Mucosa of rectum (tissue), 2 donors: ENCODE data around the gene GSTO2.

Source experiments
- H3K27ac ChIP-seq, 2 donors: one replicate each; pipeline ENCODE4 v1.7.0; 2013; ENCODE audit warnings: inconsistent platforms in 2 of 2, low read depth in 2 of 2, low read length in 2 of 2
- H3K27me3 ChIP-seq, 2 donors: one replicate each; pipeline ENCODE4 v1.7.0; 2013; ENCODE audit warnings: low read length in 2 of 2; ENCODE audit not compliant: control insufficient read depth in 2 of 2, insufficient read depth in 2 of 2
- H3K36me3 ChIP-seq, 2 donors: one replicate each; pipeline ENCODE4 v1.7.0; 2013; ENCODE audit warnings: low read length in 2 of 2; ENCODE audit not compliant: control insufficient read depth in 2 of 2, insufficient read depth in 2 of 2
- H3K4me1 ChIP-seq, 2 donors: one replicate each; pipeline ENCODE4 v1.7.0; 2013; ENCODE audit warnings: low read length in 2 of 2, mild to moderate bottlenecking in 1 of 2; ENCODE audit not compliant: control insufficient read depth in 2 of 2, insufficient read depth in 2 of 2
- H3K4me3 ChIP-seq, 2 donors: one replicate each; pipeline ENCODE4 v1.7.0; 2013; ENCODE audit warnings: low read length in 2 of 2
- H3K9ac ChIP-seq, 2 donors: one replicate each; pipeline ENCODE4 v1.7.0; 2013; ENCODE audit warnings: low read length in 2 of 2, low read depth in 1 of 2, mild to moderate bottlenecking in 1 of 2
- H3K9me3 ChIP-seq, 2 donors: one replicate each; pipeline ENCODE4 v1.7.0; 2013; ENCODE audit warnings: low read length in 2 of 2; ENCODE audit not compliant: control insufficient read depth in 2 of 2
- donor health status: healthy.
- donor health status: Normal muscosa, but diverticular disease.

The GSTO2 gene

GRCh38 chr10:104330168-104331110, 61.5 kb downstream of the GSTO2 start:
- H3K4me3 ChIP-seq, result no peak overlapping the region
- H3K27me3 ChIP-seq, result no peaks in the 10 kb centered on the region
- no peaks in the 10 kb centered on the region for H3K9me3 ChIP-seq
- H3K27ac ChIP-seq, result peak overlapping the region; percentile 59 to 62
- H3K36me3 ChIP-seq, result no peaks in the 10 kb centered on the region
- H3K9ac ChIP-seq, result peak overlapping the region in 1 of 2 donors; percentile 28
- peaks cover 47 to 62% of the 10 kb centered on the region in 2 donors for H3K4me1 ChIP-seq

DNA sequence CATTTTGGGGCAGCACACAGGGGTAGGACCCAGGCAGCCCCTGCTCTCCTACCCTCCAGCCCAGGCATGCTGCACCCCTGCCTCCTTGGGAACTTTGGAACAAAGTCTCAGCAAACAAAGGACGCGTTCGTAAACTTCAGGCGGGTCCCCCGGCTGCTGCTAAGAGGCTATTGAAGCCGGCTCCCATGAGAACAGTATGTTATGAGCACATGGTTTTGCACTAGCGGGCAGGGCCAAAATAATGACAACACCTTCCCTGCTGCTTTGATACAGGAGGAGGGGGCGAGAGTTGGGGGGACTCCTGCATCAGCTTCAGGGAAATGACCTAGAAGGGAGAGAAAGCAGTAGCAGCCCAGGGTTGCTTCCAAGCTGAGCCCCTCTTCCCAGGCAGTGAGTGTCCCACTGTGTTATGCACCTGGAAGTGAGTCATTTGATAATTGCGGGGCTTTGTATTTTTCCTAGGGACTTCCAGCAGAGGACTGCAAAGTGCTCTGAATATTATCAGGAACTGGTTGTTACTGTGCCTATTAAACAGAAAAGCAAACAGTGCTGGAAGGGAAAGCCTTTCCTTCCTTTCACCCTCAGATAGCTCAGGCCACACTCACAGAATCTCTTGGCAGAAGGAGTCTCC, 62.3 kb downstream of the GSTO2 start:
- peak overlapping the region; percentile 59 to 62 for H3K27ac ChIP-seq
- peaks cover 44 to 58% of the 10 kb centered on the region in 2 donors for H3K4me1 ChIP-seq
- no peaks in the 10 kb centered on the region for H3K9me3 ChIP-seq
- peak overlapping the region in 1 of 2 donors; percentile 44 for H3K9ac ChIP-seq
- H3K36me3 ChIP-seq, result no peaks in the 10 kb centered on the region
- H3K4me3 ChIP-seq, result peak overlapping the region; percentile 2 to 20
- H3K27me3 ChIP-seq, result no peaks in the 10 kb centered on the region

GRCh38 chr10:104332243-104333031, 63.5 kb downstream of the GSTO2 start:
- Histone ChIP-seq H3K36me3 (no peaks in the 10 kb centered on the region), H3K4me1 (peaks cover 46 to 64% of the 10 kb centered on the region in 2 donors), H3K27me3 (no peaks in the 10 kb centered on the region), H3K9me3 (no peaks in the 10 kb centered on the region), H3K27ac (peak overlapping the region in 1 of 2 donors; percentile 3), H3K4me3 (no peak overlapping the region), H3K9ac (peak overlapping the region in 1 of 2 donors; percentile 44)

DNA sequence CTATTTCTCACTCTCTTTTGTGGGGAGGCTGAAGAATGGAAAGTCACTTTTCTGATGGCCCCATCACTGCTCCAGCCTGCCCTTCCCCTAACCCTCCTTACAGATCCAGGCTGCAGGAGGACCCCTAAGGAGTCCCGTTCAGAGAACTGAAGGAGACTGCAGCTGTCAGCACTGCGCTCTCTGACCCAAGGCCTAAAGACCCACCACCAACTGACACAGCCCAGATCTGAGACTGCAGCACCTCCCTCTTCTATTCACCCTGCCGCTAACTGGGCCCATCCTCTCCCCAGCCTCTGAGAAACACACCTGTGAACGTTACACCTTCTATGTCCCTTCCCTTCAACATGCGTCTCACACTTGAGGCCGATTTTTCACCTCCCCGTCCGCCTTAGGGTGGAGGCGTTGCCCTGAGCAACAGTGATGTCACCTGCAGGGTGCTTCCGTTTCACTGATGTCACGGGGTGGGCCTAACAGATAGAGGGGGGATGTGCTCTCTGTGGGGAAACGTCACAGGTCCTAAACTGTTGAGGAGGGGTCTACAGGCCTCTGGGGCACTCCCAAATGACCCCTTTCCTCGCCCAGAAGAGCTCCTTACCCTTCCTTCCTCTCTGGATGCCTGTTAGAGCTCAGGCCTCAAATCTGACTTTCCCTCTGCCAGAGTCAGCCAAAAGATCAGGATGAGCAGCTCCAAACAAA, 64.2 kb downstream of the GSTO2 start:
- H3K27ac ChIP-seq, result no peak overlapping the region

GRCh38 chr10:104333728-104334373, 64.9 kb downstream of the GSTO2 start:
- H3K4me1 ChIP-seq, result peaks cover 34 to 52% of the 10 kb centered on the region in 2 donors

More for the DNA sequence above, 64.2 kb downstream of the GSTO2 start:
- no peak overlapping the region for H3K9ac ChIP-seq
- H3K36me3 ChIP-seq, result no peaks in the 10 kb centered on the region
- no peak overlapping the region for H3K4me3 ChIP-seq
- no peaks in the 10 kb centered on the region for H3K27me3 ChIP-seq
- H3K9me3 ChIP-seq, result no peaks in the 10 kb centered on the region
- peaks cover 40 to 58% of the 10 kb centered on the region in 2 donors for H3K4me1 ChIP-seq

DNA sequence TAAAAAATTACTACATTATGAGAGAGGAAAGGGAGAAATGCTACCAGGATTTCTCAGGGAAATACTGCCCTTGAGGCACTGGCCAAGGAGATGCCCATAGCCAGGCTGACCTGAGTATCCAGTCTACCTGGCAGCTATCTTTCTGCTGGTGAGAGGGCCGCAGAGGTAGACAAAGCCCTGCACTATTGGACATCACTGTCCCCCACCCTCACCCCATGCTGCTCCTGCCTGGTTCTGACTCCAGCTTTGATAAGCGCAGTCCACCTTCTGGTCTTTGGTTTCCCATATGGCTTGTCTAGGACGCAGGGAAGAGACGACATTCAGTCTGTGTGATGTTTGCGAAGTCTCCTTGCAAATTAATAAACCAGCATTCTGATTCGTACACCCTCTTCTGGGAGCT, 65.6 kb downstream of the GSTO2 start:
- Histone ChIP-seq H3K36me3 (no peaks in the 10 kb centered on the region), H3K9ac (no peak overlapping the region), H3K4me3 (no peak overlapping the region), H3K4me1 (peaks cover 36 to 52% of the 10 kb centered on the region in 2 donors), H3K27me3 (no peaks in the 10 kb centered on the region), H3K9me3 (no peaks in the 10 kb centered on the region), H3K27ac (no peak overlapping the region)

More at GRCh38 chr10:104333728-104334373, 64.9 kb downstream of the GSTO2 start:
- H3K4me3 ChIP-seq, result no peak overlapping the region
- H3K27me3 ChIP-seq, result no peaks in the 10 kb centered on the region
- H3K9ac ChIP-seq, result no peak overlapping the region
- H3K9me3 ChIP-seq, result no peaks in the 10 kb centered on the region
- no peak overlapping the region for H3K27ac ChIP-seq
- no peaks in the 10 kb centered on the region for H3K36me3 ChIP-seq

DNA sequence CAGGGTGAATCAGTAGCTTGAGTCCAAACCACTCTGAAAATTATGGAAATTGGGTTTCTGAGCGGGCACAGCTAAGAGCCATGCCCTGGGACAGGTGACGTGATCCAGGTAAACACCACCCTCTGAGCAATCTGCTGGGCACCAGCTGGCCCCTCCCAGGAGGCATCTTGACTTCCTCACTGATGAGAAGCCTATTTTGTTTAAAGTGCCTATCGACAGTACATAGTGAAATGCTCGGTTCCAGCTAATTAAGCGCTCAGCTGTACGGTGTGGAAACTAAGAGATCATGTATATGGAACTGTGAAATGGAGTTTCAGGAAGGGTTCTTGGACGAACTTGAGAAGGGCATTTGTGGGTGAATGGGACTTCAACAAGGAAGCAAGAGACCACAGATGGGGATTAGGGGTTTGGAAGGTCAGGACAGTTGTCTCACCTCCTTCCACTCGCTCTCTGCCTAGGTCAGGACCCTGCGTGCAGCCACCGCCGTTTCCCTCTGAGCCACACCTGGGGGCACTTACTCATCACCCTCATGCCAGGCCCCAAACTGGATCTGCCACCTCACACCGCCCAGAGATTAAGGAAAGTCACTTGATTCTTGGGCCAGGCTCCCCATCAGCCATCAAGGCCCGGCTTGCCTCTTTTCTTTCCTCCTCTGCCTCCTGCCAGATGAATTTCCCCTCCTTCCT, 66.1 kb downstream of the GSTO2 start:
- Histone ChIP-seq H3K4me3 (no peak overlapping the region), H3K4me1 (peaks cover 34 to 51% of the 10 kb centered on the region in 2 donors), H3K9me3 (no peaks in the 10 kb centered on the region), H3K27ac (no peak overlapping the region), H3K36me3 (no peaks in the 10 kb centered on the region), H3K27me3 (no peaks in the 10 kb centered on the region), H3K9ac (peak overlapping the region in 1 of 2 donors; percentile 25)

- H3K9me3 ChIP-seq, result no peaks in the 10 kb centered on the region
- H3K4me1 ChIP-seq, result peaks cover 19 to 35% of the 10 kb centered on the region in 2 donors
- peak overlapping the region; percentile 73 to 86 for H3K4me3 ChIP-seq
- peak overlapping the region; percentile 86 to 95 for H3K27ac ChIP-seq
- peak overlapping the region; percentile 75 to 77 for H3K9ac ChIP-seq
- no peaks in the 10 kb centered on the region for H3K36me3 ChIP-seq
- H3K27me3 ChIP-seq, result no peaks in the 10 kb centered on the region
These were observed 68.0 kb downstream of the GSTO2 start for GRCh38 chr10:104336821-104337467.
